Gastrocnemius medialis (tissue), 4 donors: ENCODE results near the gene FRG1. TPM values are rescaled to one million over a fixed set of nuclear protein-coding genes. Genes with fewer than 3 reads are reported as not detected.
"Not testable (repeated sequence)": the region's sequence is repeated elsewhere in the genome, so short reads cannot be mapped to it uniquely, and the experiment has no call there.

Experiments
- ATAC-seq, 2 donors: fragments of 150-250 bp; one replicate each; pipeline ENCODE4 v1.9.1; 2016
- DNase-seq, 2 donors: peaks; one replicate each; pipeline ENCODE4 v3.0.0-alpha.2; 2019
- H3K27ac ChIP-seq, 4 donors: fragments of 200-600 bp; sonication (generic); 1 replicate in 1 of 4; 2 replicates in 3 of 4; pipeline ENCODE4 v1.5.1; 2016 to 2018; ENCODE audit warnings: mild to moderate bottlenecking in 2 of 4, moderate library complexity in 1 of 4
- H3K27me3 ChIP-seq, 3 donors: fragments of 200-600 bp; sonication (generic) in 2 of 3; 1 replicate in 1 of 3; 2 replicates in 2 of 3; pipeline versions ENCODE4 v1.5.1 to v1.6.0; 2016 to 2019; ENCODE audit warnings: mild to moderate bottlenecking in 1 of 3, moderate library complexity in 1 of 3
- H3K36me3 ChIP-seq, 2 donors: fragments of 200-600 bp; sonication (generic) in 1 of 2; one replicate each; pipeline ENCODE4 v1.5.1; 2017 to 2018
- H3K4me1 ChIP-seq, 2 donors: fragments of 200-600 bp; sonication (generic) in 1 of 2; one replicate each; pipeline ENCODE4 v1.5.1; 2016 to 2017; ENCODE audit warnings: mild to moderate bottlenecking in 2 of 2
- H3K4me3 ChIP-seq, 4 donors: fragments of 200-600 bp; sonication (generic) in 3 of 4; 1 replicate in 1 of 4; 2 replicates in 3 of 4; pipeline ENCODE4 v1.5.1; 2016 to 2019; ENCODE audit warnings: mild to moderate bottlenecking in 2 of 4
- H3K9me3 ChIP-seq, 3 donors: fragments of 200-600 bp; sonication (generic) in 2 of 3; 1 replicate in 1 of 3; 2 replicates in 2 of 3; pipeline ENCODE4 v1.5.1; 2016 to 2019
- CTCF ChIP-seq, 5 experiments: fragments of 450-650 bp in 3 of 5; fragments of 200-600 bp in 2 of 5; sonication (generic) in 2 of 5; IDR thresholded peaks in 4 of 5; conservative IDR thresholded peaks in 1 of 5; 1 replicate in 4 of 5; 2 replicates in 1 of 5; pipeline ENCODE4 v1.5.1; 2016 to 2019; ENCODE audit warnings: antibody characterized with exemption in 5 of 5, mild to moderate bottlenecking in 3 of 5, moderate library complexity in 3 of 5
- POLR2A ChIP-seq, 2 donors: fragments of 450-650 bp; IDR thresholded peaks; one replicate each; pipeline ENCODE4 v1.6.1; 2017; ENCODE audit warnings: antibody characterized with exemption in 2 of 2, mild to moderate bottlenecking in 2 of 2, moderate library complexity in 2 of 2
- in situ Hi-C, 4 donors: fragments of 200-750 bp; cut with MboI; loops; one replicate each; pipeline versions ENCODE4 v1.15.0 to v1.8.0; 2017; ENCODE audit warnings: low sequenced_read_pairs in 4 of 4
- intact Hi-C: fragments of 100-400 bp; cut with DNase I; formaldehyde crosslinking; loops from one replicate; pipeline ENCODE4 v1.15.1; 2023; ENCODE audit warnings: low total_unique reads
- total RNA-seq, 4 donors: library from RNA; depleted of rRNA; stranded (reverse); fragments of >200 nt; gene quantifications; one replicate each; pipeline versions ENCODE4 v1.1.0 to v1.2.3, GENCODE V29; 2016

Gene FRG1
- total RNA-seq, 4 donors from 2014 or later = 9.3 to 39.3 (median 22.9) TPM

GRCh38 chr4:189973646-189974045, 33.0 kb downstream of the FRG1 start:
- ATAC-seq (no peak), DNase-seq (no peak)
- no peak overlapping the region for H3K4me3 ChIP-seq
- no peaks in the 10 kb centered on the region for H3K4me1 ChIP-seq
- no peak overlapping the region for H3K27ac ChIP-seq
- no peaks in the 10 kb centered on the region for H3K9me3 ChIP-seq
- no peaks in the 10 kb centered on the region for H3K36me3 ChIP-seq
- no peaks in the 10 kb centered on the region for H3K27me3 ChIP-seq
- in situ Hi-C loops = no loop called here
- no peak for TF ChIP-seq CTCF (IDR thresholded peaks at IDR 0.05 in 4 of 5, conservative IDR thresholded peaks at IDR 0.05 in 1 of 5)
- no peak for TF ChIP-seq POLR2A (IDR thresholded peaks at IDR 0.05)
- intact Hi-C loops = no loop called here

- Histone ChIP-seq H3K36me3 (no peaks in the 10 kb centered on the region), H3K27me3 (no peaks in the 10 kb centered on the region), H3K27ac (no peak overlapping the region), H3K9me3 (no peaks in the 10 kb centered on the region), H3K4me1 (no peaks in the 10 kb centered on the region), H3K4me3 (no peak overlapping the region)
- in situ Hi-C loops = no loop called here
- no peak for TF ChIP-seq CTCF (IDR thresholded peaks at IDR 0.05 in 4 of 5, conservative IDR thresholded peaks at IDR 0.05 in 1 of 5)
- TF ChIP-seq POLR2A (IDR thresholded peaks at IDR 0.05) = no peak
- no peak for DNase-seq
- intact Hi-C loops = no loop called here
- ATAC-seq = no peak
Measured at GRCh38 chr4:189974056-189974455, 33.4 kb downstream of the FRG1 start.

- Histone ChIP-seq H3K36me3 (no peaks in the 10 kb centered on the region), H3K27me3 (no peaks in the 10 kb centered on the region), H3K4me3 (no peak overlapping the region), H3K27ac (no peak overlapping the region), H3K4me1 (no peaks in the 10 kb centered on the region), H3K9me3 (no peaks in the 10 kb centered on the region)
- intact Hi-C loops = no loop called here
- ATAC-seq (no peak), DNase-seq (no peak)
- TF ChIP-seq POLR2A (IDR thresholded peaks at IDR 0.05) = no peak
- TF ChIP-seq CTCF (IDR thresholded peaks at IDR 0.05 in 4 of 5, conservative IDR thresholded peaks at IDR 0.05 in 1 of 5) = no peak
- in situ Hi-C loops = no loop called here
Measured at GRCh38 chr4:189979196-189980047, 38.8 kb downstream of the FRG1 start.

- H3K4me1 ChIP-seq, intact Hi-C loops, H3K9me3 ChIP-seq, H3K4me3 ChIP-seq, ATAC-seq, H3K27ac ChIP-seq, in situ Hi-C loops, H3K36me3 ChIP-seq, DNase-seq, H3K27me3 ChIP-seq: not testable (repeated sequence)
Measured at GRCh38 chr4:189980292-189980691, 39.6 kb downstream of the FRG1 start.

GRCh38 chr4:189981970-189982369, 41.3 kb downstream of the FRG1 start:
- no peaks in the 10 kb centered on the region for H3K27me3 ChIP-seq
- ATAC-seq (no peak), DNase-seq (no peak)
- in situ Hi-C loops = no loop called here
- no peaks in the 10 kb centered on the region for H3K9me3 ChIP-seq
- H3K36me3 ChIP-seq = no peaks in the 10 kb centered on the region
- no peak overlapping the region for H3K27ac ChIP-seq
- intact Hi-C loops = no loop called here
- H3K4me3 ChIP-seq = no peak overlapping the region
- TF ChIP-seq CTCF (IDR thresholded peaks at IDR 0.05 in 4 of 5, conservative IDR thresholded peaks at IDR 0.05 in 1 of 5) (no peak), POLR2A (IDR thresholded peaks at IDR 0.05) (no peak)
- no peaks in the 10 kb centered on the region for H3K4me1 ChIP-seq

GRCh38 chr4:189983916-189984526, 43.3 kb downstream of the FRG1 start:
- DNase-seq, in situ Hi-C loops, H3K4me1 ChIP-seq, H3K27me3 ChIP-seq, H3K9me3 ChIP-seq, H3K4me3 ChIP-seq, ATAC-seq, H3K27ac ChIP-seq, H3K36me3 ChIP-seq, intact Hi-C loops: not testable (repeated sequence)

GRCh38 chr4:189984661-189985060, 44.0 kb downstream of the FRG1 start:
- intact Hi-C loops, H3K27ac ChIP-seq, H3K36me3 ChIP-seq, ATAC-seq, H3K4me1 ChIP-seq, in situ Hi-C loops, H3K27me3 ChIP-seq, H3K4me3 ChIP-seq, DNase-seq, H3K9me3 ChIP-seq: not testable (repeated sequence)
